Measurements from ENCODE around the gene TAS1R2. TPM values are rescaled to one million over a fixed set of nuclear protein-coding genes. Genes with fewer than 3 reads are reported as not detected.

Gene TAS1R2
- not detected in 2 replicates for total RNA-seq

GRCh38 chr1:18859560-18859959, at the start of gene TAS1R2:
TSS of gene TAS1R2 (minus strand) at chr1:18859660. CDS start at chr1:18859660, 0 bp downstream.

GRCh38 chr1:18902523-18903290, 43.2 kb upstream of the TAS1R2 start, which contains the start of gene ALDH4A1:
TSS of gene ALDH4A1 (minus strand) at chr1:18902555. CDS start at chr1:18902523, 32 bp downstream.

Other genes starting within 250 kb of the TAS1R2 start
- not detected in 2 replicates for gene PAX7, start 228.8 kb downstream of the TAS1R2 start, total RNA-seq
- 11.3 and 14.1 TPM in 2 replicates for gene ALDH4A1, start 42.9 kb upstream of the TAS1R2 start, total RNA-seq
- gene IFFO2, start 97.0 kb upstream of the TAS1R2 start, total RNA-seq: 2.8 and 3.7 TPM in 2 replicates

Data from myometrial cell (primary cell).